Measurements from ENCODE around the gene PRDM16.

DNA sequence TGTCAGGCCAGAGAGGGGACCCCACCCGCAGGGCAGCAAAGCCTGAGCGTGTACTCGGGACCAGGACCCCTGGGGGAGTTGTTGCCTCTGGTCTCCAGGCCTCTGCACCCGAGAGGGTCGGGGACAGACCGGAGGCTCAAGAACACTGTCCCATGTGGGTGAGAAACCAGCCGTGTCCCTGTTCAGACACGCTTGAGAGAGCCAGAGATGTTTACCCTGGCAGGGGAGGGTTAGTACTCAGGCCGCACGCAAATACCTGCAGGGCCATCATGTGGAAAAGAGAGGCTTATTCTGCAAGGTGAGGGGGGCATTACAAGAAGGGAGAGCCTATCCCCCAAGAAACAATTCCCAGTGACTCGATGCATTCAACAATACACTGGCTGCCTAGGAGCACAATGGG, 311.5 kb downstream of the PRDM16 start:
- no peak for TF ChIP-seq TP53 (CRISPR knock-in tag; IDR thresholded peaks at IDR 0.05)
- TF ChIP-seq E2F1 (CRISPR knock-in tag; IDR thresholded peaks at IDR 0.05): no peak
- TF ChIP-seq CTCF (IDR thresholded peaks at IDR 0.05): no peak
- no peak for TF ChIP-seq E2F5 (CRISPR knock-in tag; IDR thresholded peaks at IDR 0.05)
